Aorta (tissue), 5 donors: ENCODE measurements around the gene MFN2. TPM values are rescaled to one million over a fixed set of nuclear protein-coding genes. Genes with fewer than 3 reads are reported as not detected.
"Not testable (repeated sequence)": the region's sequence is repeated elsewhere in the genome, so short reads cannot be mapped to it uniquely, and the experiment has no call there.

Source experiments
- ATAC-seq: fragments of 200-7000 bp; cut with Tn5 transposase; one replicate; pipeline ENCODE4 v1.9.1; 2022; ENCODE audit warnings: moderate library complexity; ENCODE audit not compliant: low FRiP score
- DNase-seq, 2 donors: peaks; one replicate each; pipeline ENCODE4 v3.0.0-alpha.2; 2020
- H3K27ac ChIP-seq, 2 donors: one replicate each; pipeline ENCODE4 v1.5.1; 2013; ENCODE audit warnings: low read length in 2 of 2, mild to moderate bottlenecking in 2 of 2, moderate library complexity in 2 of 2, control low read depth in 1 of 2, inconsistent platforms in 1 of 2, low read depth in 1 of 2
- H3K27me3 ChIP-seq, 2 donors: one replicate each; pipeline ENCODE4 v1.6.1; 2013; ENCODE audit warnings: control low read depth in 1 of 2, low read length in 1 of 2, mild to moderate bottlenecking in 1 of 2, moderate library complexity in 1 of 2; ENCODE audit not compliant: insufficient read depth in 2 of 2, control insufficient read depth in 1 of 2
- H3K36me3 ChIP-seq, 2 donors: one replicate each; pipeline ENCODE4 v1.6.1; 2013; ENCODE audit warnings: control low read depth in 1 of 2, low read length in 1 of 2, mild to moderate bottlenecking in 1 of 2; ENCODE audit not compliant: insufficient read depth in 2 of 2, control insufficient read depth in 1 of 2
- H3K4me1 ChIP-seq, 2 donors: one replicate each; pipeline ENCODE4 v1.6.1; 2013; ENCODE audit warnings: low read length in 2 of 2, control low read depth in 1 of 2, mild to moderate bottlenecking in 1 of 2, moderate library complexity in 1 of 2; ENCODE audit not compliant: insufficient read depth in 2 of 2, control insufficient read depth in 1 of 2
- H3K4me3 ChIP-seq, 2 donors: one replicate each; pipeline ENCODE4 v1.5.1; 2013; ENCODE audit warnings: low read length in 2 of 2, control low read depth in 1 of 2, mild to moderate bottlenecking in 1 of 2
- H3K9me3 ChIP-seq: one replicate; pipeline ENCODE4 v1.6.1; 2013; ENCODE audit warnings: mild to moderate bottlenecking, low read length; ENCODE audit not compliant: control insufficient read depth
- WGBS, 2 donors: extraction: QIAGEN DNeasy Blood & Tissue Kit; methylation state at CpG; one replicate each; pipeline ENCODE4 v1.1.7; 2013; 5-methylcytosine and 5-hydroxymethylcytosine counted together
- intact Hi-C, 2 donors: fragments of 100-400 bp; cut with DNase I; formaldehyde crosslinking; loops; one replicate each; pipeline versions ENCODE4 v1.14.2 to v1.15.0; 2022
- polyA plus RNA-seq, 2 donors: library from polyadenylated mRNA; stranded (reverse); fragments of 200-250 nt; gene quantifications; one replicate each; pipeline ENCODE4 v1.2.3, GENCODE V29; 2013
- total RNA-seq, 2 donors: library from RNA; stranded (reverse); fragmentation: NEBNext Ultra II Directional; extraction: Animal tissue kit (Norgen Biotek cat#: 25700); gene quantifications; one replicate each; pipeline ENCODE4 v1.2.1, GENCODE V29; 2021
- donor health status: healthy with polysubstance abuse.
- donor health status: Bipolar disorder and iron deficiency.
- donor health status: DM: no; HTN: no; CAD: no.
- donor health status: DM: no; HTN: no; CAD: no.
- donor health status: DM: yes; HTN: yes; CAD: no.

Gene MFN2
- total and polyA plus RNA-seq, 4 donors: 22.4 to 57.1 (median 45.2) TPM

GRCh38 chr1:12031039-12031980 lies 51.1 kb downstream of the MFN2 start:
- WGBS, 2 donors: 80 to 84% methylated on average over 20 of the region's 20 CpGs
- Histone ChIP-seq H3K27ac (no peak overlapping the region), H3K4me1 (no peaks in the 10 kb centered on the region), H3K4me3 (no peak overlapping the region), H3K36me3 (peaks cover 0 to 1% of the 10 kb centered on the region in 2 donors), H3K27me3 (no peaks in the 10 kb centered on the region), H3K9me3 (no peaks in the 10 kb centered on the region)
- no peak for DNase-seq
- no peak for ATAC-seq
- intact Hi-C loops: no loop called here

- DNase-seq (no peak), ATAC-seq (no peak)
- WGBS, 2 donors: 92 to 93% methylated on average over 10 of the region's 10 CpGs
- Histone ChIP-seq H3K4me1 (no peaks in the 10 kb centered on the region), H3K27ac (no peak overlapping the region), H3K36me3 (peaks cover 0 to 1% of the 10 kb centered on the region in 2 donors), H3K9me3 (no peaks in the 10 kb centered on the region), H3K27me3 (no peaks in the 10 kb centered on the region), H3K4me3 (no peak overlapping the region)
- intact Hi-C loops: no loop called here
Observed at GRCh38 chr1:12032161-12032621, 51.9 kb downstream of the MFN2 start.

GRCh38 chr1:12033441-12033840 lies 53.2 kb downstream of the MFN2 start:
- intact Hi-C loops, H3K4me1 ChIP-seq, ATAC-seq, H3K9me3 ChIP-seq, H3K36me3 ChIP-seq, H3K4me3 ChIP-seq, H3K27ac ChIP-seq, H3K27me3 ChIP-seq, DNase-seq: not testable (repeated sequence)
- 86 to 93% methylated on average over 5 of the region's 5 CpGs for WGBS, 2 donors

DNA sequence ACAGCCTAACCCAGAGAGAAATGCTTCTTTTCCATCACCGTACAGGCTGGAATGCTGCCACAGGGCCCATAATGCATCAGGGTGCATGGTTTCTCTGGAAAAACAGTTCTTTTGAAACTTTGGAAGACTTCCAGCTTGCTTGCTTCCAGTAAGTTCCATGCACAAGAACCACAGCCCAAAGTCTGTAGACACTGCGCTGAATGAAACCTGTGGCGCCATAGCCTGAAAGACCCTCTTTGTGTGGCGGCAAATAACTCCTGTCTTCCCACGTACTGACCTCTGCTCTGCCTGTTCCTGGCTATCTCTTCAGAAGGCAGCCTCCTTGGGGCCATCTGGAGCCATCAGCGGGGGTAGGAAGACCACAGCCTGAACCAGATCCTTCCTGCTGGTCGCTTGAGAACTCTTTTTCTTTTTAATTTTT lies 54.1 kb downstream of the MFN2 start:
- DNase-seq: no peak
- H3K36me3 ChIP-seq: peaks cover 0 to 1% of the 10 kb centered on the region in 2 donors
- H3K9me3 ChIP-seq: no peaks in the 10 kb centered on the region
- intact Hi-C loops: no loop called here
- no peaks in the 10 kb centered on the region for H3K4me1 ChIP-seq
- ATAC-seq: no peak
- 67 to 69% methylated on average over 7 of the region's 7 CpGs for WGBS, 2 donors
- no peak overlapping the region for H3K4me3 ChIP-seq
- no peaks in the 10 kb centered on the region for H3K27me3 ChIP-seq
- H3K27ac ChIP-seq: no peak overlapping the region

DNA sequence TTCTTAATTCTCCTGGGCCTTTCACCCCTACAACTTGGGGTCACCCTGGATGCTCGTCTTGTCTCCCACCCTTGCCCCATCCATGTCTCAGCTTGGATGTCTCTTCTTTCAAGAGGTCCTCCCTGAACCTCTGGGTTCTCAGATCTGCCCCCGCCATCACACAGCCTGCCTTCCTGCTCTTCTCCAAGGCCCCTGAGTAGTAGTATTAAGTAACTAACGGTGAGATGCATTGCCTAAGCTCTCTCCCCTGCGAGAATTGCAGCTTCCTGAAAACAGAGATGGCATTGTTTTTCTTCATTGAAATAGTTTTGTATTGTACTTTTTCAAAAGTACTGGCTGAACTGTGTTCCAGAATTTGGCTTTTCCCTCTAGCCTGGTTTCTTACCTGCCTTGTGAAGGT lies 55.1 kb downstream of the MFN2 start:
- Histone ChIP-seq H3K4me3 (no peak overlapping the region), H3K36me3 (peaks cover 0 to 1% of the 10 kb centered on the region in 2 donors), H3K9me3 (no peaks in the 10 kb centered on the region), H3K27ac (no peak overlapping the region), H3K27me3 (no peaks in the 10 kb centered on the region), H3K4me1 (no peaks in the 10 kb centered on the region)
- ATAC-seq (no peak), DNase-seq (no peak)
- WGBS, 2 donors: 89 to 90% methylated on average over 4 of the region's 4 CpGs
- intact Hi-C loops: no loop called here

DNA sequence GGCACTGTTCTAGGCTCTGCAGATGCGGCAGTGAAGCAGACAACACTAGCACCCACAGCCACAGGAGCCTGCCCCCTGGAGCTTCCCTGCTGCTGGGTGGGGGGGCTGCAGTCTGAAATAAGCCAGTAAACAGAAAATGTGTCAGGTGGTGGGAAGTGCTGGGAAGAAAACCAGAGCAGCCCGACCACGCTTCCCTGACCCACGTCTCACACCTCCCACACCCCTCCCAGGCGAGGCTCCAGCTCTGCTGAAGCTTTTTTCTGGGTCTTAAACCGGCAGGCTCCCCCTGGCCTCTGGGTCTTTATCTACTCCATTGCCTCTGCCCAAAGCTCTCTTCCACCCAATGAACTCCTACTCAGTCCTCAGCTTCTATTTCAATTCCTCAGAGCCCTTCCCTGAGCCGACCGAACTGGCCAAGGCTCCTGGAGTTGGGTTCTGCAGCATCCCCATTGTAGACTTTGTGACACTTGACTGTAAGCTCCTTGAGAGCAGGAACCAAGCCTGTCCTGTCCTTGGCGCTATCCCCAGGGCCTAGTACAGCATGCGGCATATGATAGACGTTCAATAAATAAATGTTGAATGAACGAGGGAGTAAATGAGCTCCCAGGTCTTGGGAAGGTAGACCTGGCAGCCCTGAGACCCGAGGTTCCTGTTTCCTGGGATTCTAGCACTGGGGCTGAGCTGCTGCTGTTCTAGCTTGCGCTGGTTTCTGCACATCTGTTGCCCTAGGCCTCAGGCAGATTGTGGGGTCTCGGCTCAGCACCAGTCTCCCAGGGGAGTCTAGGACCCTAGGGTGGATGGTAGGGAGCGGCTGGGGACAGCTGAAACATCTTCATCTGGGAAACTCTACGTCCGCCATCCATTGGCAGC lies 57.5 kb downstream of the MFN2 start:
- no peak overlapping the region for H3K27ac ChIP-seq
- no peaks in the 10 kb centered on the region for H3K4me1 ChIP-seq
- no peaks in the 10 kb centered on the region for H3K27me3 ChIP-seq
- no peak overlapping the region for H3K4me3 ChIP-seq
- intact Hi-C loops: no loop called here
- 84 to 86% methylated on average over 18 of the region's 18 CpGs for WGBS, 2 donors
- H3K9me3 ChIP-seq: no peaks in the 10 kb centered on the region
- DNase-seq (no peak), ATAC-seq (no peak)
- no peaks in the 10 kb centered on the region for H3K36me3 ChIP-seq

DNA sequence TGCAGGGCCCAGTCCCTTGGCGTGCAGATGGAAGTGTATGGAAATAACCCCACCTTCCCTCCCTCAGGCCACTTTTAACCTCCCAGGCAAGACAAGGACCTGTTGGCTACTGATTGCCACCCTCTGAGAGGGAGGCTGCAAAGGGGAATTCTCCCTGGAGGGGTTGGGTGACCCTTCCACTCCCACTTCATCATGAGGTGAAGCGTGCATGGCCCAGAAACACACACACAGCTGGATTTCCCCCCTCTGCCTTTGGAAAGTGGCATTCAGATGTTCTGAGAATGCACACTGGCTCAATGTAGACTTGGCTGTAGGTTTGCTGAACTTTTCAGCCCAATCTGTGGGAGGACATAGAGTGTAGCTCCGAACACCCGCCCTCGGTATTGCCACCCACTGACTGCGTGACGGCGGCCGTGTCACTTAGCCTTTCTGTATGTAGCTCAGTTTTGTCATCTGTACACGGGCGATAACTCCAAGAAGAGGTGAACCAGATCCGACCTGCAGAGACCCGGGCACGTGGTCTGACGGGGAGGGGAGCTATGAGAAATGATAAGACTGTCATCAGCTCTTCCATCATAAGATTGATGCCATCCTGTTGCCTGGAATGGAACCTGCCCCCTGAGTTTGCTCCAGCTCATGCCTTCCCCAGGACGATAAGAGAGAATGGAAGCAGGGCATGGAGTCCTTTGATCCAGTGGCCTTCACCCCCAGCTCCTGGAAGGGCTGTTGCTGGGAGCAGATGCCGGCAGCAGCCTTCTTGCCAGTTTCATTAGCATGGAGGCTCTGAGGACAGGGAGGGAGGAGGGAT lies 58.3 kb downstream of the MFN2 start:
- no peak overlapping the region for H3K4me3 ChIP-seq
- DNase-seq (no peak), ATAC-seq (no peak)
- no peaks in the 10 kb centered on the region for H3K27me3 ChIP-seq
- H3K9me3 ChIP-seq: no peaks in the 10 kb centered on the region
- no peak overlapping the region for H3K27ac ChIP-seq
- no peaks in the 10 kb centered on the region for H3K36me3 ChIP-seq
- H3K4me1 ChIP-seq: no peaks in the 10 kb centered on the region
- 36 to 52% methylated on average over 17 of the region's 17 CpGs for WGBS, 2 donors
- intact Hi-C loops: no loop called here

- no peak overlapping the region for H3K27ac ChIP-seq
- intact Hi-C loops: no loop called here
- DNase-seq: no peak
- H3K9me3 ChIP-seq: no peaks in the 10 kb centered on the region
- no peaks in the 10 kb centered on the region for H3K4me1 ChIP-seq
- 44 to 58% methylated on average over 2 of the region's 2 CpGs for WGBS, 2 donors
- H3K27me3 ChIP-seq: no peaks in the 10 kb centered on the region
- ATAC-seq: no peak
- no peaks in the 10 kb centered on the region for H3K36me3 ChIP-seq
- no peak overlapping the region for H3K4me3 ChIP-seq
Observed at GRCh38 chr1:12039164-12039525, 58.9 kb downstream of the MFN2 start.
